HG03103 (cell line): ENCODE results near the gene NANOS2.

Source experiments
- ATAC-seq: cut with Tn5 transposase; IDR thresholded peaks from one replicate; pipeline ENCODE4 v1.9.1; 2021; ENCODE audit warnings: low read depth; ENCODE audit not compliant: unreplicated experiment

The NANOS2 gene

DNA sequence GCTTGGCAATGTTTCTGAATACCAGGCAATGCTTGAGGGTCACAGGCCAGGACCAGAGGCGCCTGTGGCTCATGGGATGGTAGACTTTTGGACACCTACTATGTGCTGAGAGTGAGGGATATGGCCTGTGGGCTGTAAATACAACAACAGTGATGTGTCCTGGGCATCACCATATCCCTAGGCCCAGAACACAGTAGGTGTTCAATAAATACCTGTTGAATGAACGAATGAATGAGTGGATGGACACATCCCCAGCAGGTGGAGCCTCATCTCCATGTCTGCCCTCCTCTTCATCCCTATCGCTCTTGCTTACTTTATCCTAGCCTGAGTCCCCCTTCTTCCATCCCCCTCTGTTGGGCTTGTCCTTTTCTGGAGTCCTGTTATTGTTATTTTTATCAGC lies 16.5 kb upstream of the NANOS2 start:
- ATAC-seq = no peak

DNA sequence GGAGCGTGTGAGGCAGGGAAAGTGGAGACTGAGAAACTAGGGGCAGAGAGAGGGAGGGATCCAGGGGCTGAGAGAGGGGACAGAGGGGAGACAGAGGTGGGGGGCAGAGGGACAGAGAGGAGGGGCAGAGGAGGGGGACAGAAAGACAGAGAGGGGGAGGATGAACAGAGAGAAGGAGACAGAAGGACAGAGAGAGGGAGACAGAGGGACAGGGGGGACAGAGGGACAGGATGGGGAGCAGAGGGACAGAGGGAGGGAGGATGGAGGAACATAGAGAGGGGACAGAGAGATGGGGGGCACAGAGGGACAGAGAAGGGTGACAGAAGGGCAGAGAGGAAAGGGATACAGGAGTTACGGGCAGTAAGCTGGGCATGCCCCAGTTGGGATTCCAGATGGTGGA lies 14.7 kb upstream of the NANOS2 start:
- no peak for ATAC-seq

DNA sequence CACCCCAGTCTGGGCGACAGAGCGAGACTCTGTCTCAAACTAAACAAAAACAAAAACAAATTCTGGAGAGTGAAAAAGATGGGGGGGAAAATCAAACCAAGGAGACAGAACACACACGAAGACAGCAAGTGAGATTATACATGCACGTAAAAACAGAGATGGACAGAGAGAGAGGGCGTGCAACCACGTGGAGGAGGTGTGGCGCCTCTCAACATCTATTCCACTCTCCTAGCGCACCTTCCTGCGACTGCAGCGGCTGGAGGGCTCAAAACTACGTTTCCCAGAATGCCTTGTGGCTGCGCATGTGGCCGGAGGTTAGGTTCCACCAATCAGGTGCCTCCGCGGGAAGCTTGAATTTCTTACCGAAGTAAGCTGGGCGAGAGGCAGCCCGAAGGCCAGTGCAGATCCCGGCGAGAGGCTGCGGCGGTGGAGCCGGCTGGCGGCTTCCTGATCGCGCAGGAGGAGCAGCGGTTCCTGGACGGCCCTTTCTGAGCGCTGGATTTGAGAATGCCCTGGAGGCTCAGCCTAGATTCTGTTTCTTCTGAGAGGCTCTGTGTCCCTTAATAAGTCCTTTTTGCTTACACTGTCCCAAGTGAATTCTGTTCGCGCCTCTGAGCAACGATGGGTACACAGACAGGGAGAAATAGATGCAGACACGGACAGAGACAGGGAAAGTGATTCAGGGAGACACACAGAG lies 13.1 kb upstream of the NANOS2 start:
- ATAC-seq = no peak

DNA sequence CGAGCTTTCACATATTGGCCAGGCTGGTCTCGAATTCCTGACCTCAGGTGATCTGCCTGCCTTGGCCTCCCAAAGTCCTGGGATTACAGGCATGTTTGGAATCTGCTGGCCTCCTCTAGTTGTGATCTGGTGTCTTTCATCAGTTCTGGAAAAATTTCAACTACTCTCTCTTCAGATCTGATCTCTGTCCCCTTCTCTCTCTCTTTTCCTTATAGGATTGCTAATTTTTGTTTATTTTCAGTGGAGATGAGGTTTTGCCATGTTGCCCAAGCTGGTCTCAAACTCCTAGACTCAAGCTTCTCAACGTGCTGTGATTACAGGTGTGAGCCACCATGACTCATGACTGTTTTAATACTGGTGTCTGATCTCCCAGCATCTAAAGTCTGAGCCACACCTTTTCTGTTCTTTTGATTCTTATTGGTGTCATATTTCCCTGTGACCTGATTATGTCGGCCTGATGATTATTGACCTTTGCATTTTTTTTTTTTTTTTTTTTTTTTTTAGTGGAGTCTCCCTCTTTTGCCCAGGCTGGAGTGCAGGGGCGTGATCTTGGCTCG lies 10.4 kb upstream of the NANOS2 start:
- ATAC-seq = no peak

DNA sequence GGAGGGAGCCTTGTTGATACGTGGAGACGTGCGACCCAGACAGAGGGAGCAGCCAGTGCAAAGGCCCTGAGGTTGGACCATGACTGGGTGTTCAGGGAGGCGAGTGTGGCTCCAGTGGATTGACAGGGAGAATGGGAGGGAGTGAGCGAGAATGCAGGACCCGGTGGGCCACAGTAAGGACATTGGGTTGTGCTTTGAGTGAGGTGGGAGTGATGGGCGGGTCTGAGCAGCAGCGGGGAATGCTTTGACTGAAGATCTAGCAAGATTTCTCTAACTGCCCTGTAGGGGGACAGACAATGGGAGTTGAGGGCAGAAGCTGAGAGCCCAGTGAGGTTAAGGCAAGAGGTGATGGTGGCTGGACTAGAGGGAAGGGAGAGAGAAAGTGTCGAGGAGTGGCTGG lies 7.7 kb upstream of the NANOS2 start:
- no peak for ATAC-seq

DNA sequence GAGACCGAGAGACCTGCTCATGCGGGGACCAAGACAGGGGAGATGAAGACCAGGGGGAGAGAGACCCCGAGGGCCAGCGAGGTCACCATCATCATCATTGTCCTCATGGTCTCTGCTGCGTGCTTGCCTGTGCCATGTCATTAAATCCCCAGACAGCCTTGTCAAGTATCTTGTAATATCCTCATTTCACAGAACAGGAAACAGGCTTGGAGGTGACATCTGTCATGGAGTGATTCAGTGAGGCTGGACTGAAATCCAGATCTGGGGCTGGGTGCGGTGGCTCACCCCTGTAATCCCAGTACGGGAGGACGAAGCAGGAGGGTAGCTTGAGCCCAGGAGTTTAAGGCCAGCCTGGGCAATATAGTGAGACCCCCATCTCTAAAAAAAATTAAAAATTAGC lies 5.9 kb upstream of the NANOS2 start:
- ATAC-seq = no peak

DNA sequence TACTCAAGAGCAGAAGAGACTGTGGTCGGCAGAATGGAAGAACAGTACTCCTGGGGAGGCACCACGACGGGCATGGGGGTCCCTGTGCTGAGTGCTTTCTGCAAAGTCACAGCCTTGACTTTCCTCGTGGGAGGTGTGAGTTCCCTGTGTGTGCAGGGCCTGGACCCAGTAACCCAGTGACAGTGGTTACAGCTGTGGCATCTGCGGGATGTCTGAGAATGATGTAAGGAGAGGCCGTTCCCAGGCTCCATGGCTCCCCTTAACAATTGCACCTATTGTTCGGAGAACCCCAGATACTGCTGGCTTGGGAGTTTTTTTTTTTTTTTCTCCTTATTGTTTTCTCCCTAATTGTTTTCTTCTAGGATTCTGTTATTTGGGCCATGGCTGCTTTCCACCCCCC lies 5.1 kb upstream of the NANOS2 start:
- no peak for ATAC-seq

DNA sequence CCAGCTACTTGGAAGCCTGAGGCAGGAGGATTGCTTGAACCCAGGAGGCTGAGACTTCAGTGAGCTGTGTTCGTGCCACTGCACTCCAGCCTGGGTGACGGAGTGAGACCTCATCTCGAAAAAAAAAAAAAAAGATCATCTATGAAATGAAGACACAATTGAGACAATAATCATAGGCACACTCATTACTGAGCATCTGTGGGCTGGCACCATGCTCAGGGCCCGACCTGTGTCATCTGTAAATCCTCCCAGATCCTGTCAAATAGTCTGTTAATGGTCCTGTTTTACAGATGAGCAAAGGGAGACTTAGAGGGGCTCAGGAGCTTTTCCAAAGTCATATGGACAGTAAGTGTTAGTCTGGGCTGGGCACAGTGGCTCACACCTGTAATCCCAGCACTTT lies 4.1 kb upstream of the NANOS2 start:
- no peak for ATAC-seq

DNA sequence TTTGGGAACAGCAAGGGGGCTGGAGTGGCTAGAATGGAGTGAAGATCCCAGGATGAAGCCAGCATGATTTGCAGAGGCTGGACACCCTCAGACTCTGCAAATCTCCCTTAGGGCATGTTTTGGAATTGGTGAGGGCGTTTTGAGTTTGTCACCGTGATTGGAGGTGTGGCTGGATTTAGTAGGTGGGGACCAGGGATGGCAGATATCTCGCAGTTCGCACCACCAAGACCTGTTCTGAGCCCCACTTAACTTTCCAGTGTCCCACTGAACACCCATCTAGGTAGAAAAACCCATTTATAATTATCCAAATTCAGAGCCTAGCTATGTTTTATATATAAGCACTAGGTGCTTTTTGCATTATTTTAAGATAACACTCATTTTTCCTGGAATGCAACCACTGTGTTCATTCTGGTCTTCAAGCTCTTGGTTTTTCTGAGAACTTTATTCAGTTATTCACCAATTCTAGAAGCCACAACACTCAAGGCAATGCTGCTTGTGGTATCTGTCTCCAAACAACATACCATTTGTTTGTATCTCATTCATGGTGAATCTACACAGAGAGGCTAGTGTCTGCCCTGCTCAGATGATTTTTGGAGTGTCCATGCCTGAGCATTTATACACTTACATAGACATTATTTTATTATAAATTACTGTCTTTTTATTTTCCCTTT lies 3.0 kb upstream of the NANOS2 start:
- ATAC-seq = no peak

DNA sequence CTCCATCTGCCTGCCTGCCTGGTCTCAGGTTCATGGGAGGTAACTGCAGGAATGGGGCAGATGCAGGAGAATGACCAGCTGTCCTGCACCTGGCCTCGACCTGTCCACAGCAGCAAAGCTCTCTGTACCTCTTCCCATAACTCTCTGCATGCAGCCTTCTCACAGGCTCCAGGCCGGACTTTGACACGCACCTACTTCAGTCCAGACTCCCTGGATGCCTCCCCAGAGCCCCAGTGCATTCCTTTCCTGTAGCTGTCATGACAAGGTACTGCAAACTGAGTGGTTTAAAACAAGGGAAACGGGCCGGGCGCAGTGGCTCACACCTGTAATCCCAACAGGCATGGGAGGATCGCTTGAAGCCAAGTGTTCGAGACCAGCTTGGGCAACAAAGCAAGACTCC lies 3.3 kb downstream of the NANOS2 start:
- ATAC-seq = no peak

DNA sequence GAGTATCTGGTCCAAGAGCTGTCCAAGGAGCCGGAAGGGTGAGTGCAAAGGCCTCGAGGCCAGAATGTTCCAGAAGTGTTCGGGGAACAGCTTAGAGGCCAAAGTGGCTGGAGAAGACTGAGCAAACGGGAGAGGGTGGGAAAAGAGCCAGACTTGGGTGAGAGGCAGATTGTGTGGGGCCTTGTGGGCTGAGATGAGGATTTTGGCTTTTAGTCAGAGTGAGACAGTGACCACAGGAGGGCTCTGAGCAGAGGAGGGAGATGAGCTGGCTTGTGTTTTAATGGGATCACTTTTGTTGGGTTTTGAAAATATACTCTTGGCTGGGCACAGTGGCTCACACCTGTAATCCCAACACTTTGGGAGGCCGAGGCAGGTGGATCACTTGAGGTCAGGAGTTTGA lies 5.6 kb downstream of the NANOS2 start:
- ATAC-seq = no peak

DNA sequence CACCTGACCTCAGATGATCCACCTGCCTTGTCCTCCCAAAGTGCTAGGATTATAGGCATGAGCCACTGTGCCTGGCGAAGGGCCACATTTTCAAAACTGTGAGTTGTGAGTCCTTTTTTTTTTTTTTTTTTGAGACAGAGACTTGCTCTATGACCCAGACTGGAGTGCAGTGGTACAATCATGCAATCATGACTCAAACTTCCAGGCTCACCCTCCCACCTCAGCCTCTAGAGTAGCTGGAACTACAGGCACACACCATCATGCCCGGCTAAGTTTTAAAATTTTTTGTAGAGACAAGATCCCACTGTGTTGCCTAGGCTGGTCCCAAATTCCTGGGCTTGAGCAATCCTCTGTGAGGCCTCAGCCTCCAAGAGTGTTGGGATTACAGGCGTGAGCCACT lies 8.4 kb downstream of the NANOS2 start:
- no peak for ATAC-seq

DNA sequence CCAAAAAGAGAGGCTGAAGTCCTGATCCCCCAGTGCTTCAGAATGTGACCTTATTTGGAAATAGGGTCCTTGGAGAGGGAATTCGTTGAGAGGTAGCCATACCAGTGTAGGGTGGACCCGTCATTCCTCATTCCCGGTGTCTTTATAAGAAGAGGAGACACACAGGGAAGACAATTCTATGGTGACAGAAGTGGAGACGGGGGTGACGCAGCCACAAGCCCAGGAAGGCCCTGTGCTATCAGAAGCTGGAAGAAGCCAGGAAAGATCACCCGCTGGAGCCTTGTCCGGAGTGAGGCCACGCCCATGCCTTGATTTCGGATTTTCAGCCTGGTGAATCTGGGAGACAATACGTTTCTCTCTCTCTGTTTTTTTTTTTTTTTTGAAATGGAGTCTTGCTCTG lies 9.6 kb downstream of the NANOS2 start:
- ATAC-seq = no peak

DNA sequence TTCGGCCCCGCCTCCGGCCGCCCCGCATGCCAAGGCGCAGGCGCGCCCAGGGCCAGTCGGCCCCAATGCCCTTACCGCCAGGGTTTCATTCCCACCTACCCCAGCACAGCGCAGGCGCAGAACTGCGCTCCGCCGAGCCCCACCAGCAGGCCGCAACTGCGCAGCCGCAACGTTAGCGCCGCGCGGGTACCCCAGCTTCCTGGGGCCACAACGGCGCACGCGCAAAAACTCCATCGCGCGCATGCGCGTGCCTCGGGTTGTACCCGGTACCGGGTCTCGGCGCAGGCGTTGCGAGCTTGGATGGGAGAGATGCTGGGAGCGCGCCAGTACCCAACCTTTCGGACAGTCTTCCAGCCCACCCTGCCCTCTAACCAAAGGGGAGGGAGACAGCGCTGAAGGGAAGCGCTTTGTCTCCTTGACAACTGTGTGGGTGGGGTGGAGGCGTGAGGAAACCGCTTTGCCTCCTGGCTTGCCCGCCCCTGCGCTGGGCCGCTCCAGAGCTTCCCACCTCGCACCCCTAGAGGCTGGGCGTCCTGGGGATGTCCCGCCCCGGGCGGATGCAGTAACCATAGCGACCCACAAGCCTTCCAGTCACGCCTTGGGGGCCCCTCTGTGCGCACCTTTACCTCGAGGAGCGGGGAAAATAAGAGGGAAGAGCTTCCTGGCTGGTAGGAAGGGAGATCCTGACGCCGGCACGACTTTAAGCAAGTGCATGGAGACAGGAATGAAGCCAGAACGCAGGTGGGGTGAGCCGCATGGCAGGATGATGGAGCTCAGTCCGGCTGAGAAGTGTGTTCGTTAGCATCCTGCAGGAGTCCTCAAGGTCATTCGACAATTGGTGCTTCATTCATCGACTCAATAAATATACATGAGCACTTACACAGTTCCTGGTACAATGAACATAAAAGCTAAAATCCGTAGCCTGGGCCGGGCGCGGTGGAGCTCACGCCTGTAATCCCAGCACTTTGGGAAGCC lies 11.6 kb downstream of the NANOS2 start:
- ATAC-seq = peak; percentile 80

DNA sequence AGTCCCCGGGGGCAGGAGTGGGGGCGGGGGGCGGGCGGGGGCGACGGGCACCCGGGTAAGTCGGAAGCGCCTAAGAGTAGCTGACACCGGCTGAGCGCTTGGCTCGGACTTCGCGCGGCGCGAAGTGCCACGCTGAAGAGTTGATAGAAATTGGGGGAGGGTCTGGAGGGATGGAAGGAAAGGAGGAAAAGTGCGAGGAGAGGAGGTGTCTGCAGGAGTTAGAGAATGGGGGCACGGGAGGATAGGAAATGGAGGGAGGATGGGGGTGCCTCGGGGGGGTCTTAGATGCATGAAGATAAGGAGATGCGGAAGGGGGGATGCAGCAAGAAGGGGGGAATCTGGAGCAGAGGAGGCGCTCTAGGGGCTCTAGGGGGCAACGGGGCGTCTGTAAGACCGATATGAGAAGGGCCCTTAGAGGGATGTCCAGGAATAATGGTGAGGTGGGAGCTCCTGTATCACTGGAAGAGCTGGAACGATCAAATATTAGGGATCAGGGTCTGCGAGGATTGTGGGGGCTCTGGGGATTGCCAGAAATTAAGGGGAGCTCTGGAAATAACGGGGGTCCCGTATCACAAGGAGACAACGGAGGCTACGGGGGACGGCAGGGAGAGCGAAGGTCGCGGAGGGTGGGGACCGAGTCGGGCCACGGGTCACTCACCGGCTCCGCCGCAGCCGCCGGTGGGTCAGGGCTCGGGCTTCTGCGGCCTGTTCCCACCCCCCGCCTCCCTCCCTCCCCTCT lies 12.5 kb downstream of the NANOS2 start, which contains the start of gene MYPOP:
TSS of gene MYPOP (minus strand) at position 702 of the 739 bp plus-strand sequence. CDS start 840 bp downstream, outside the sequence.
- no peak for ATAC-seq

DNA sequence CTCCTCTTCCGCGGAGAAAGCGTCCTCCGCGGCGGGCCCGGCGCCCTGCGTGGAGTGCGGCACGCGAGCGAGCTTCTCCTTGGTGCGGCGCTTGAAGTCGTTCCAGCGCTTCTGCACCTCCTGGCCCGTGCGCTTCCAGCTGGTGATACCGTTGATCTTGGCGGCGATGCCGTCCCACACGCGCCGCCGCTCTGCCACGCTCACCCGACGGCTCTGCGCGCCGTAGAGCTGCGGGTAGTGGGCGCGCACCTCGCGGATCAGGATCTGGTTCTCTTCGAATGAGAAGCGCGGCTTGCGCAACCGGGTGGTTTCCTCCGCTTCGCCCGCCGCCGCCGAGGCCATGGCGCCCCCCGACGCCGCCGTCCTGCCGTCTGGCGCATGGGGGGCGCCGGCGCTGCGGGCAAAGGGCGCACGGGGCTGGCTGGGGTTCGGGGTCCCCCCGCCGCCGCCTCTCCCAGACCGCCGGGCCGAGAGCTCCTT lies 13.1 kb downstream of the NANOS2 start:
- no peak for ATAC-seq

DNA sequence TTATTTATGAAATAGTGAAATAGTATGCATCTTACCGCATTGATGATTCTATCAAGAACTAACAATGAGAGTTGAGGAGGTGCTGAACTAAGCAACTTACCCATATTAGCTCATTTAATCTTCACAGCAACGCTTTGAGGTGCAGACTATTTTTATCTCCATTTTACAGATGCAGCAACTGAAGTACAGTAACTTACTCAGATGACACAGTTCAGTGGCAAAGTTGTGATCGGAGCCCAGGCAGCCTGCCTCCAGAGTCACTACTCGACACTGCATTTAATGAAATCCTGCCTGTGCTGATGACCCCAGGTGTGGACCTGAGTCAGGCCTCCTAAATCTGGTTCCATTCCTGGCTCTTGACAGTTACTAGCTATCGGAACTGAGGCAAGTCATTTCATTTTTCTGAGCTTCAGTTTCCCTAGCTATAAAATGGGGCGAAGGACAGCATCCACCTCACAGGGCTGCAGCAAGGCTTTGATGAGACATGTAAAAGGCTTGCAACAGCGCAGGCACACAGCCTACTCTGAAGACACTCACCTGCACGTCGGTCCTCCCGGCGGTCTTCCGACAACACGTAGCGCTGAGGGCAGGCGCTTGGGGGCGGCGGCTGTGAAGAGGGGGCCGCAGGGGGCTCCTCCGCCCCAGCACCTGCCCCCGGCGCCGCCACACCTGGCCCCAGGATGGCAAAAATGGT lies 13.7 kb downstream of the NANOS2 start:
- no peak for ATAC-seq

DNA sequence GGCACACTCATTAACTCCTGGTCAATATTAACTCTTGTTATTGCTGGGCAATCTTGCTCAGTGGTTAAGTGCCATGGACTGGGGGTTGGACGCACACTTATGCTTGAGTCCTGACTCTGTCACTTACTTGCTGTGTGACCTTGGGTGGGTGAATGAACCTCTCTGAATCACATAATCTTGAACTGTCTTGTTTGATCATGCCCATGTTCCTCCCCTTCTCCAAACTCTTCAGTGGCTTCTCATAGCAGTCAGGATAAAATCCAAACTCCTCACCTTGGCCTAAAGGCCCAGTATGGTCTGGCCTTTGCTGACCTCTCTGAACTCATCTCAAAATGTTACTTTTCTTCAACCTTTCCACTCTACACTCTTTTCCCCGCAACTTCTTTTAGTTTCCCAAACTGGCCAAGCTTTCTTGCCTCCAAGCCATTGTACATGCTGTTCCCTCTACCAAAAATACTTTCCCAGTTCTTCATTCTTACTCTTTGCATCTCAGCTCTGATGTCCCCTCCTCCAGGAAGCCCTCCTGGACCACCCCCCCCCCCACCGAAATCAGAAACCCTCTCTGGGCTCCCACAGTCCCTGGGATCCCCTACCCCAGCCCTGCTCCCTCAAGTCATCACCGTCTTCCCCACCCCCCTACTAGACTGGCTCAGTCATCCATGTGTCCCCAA lies 14.5 kb downstream of the NANOS2 start:
- ATAC-seq = no peak

DNA sequence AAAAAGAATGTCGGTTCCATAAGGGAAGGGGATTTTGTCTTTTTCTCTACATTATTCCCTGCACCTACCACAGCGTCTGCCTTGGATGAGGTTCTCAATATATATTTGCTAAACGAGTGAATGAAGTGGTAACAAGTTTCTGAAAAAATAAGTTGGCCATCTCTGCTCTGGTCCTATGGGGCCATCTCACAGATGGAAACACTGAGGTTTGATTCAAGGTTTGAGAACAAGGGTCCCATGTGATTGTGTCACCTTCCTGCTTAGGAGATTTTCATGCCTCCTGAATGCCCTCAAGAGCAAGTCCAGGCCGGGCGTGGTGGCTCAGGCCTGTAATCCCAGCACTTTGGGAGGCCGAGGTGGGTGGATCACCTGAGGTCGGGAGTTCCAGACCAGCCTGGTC lies 15.3 kb downstream of the NANOS2 start:
- no peak for ATAC-seq
